Right cardiac atrium (tissue), 5 donors: Measurements from ENCODE around the gene BNIP5. TPM values are rescaled to one million over a fixed set of nuclear protein-coding genes. Genes with fewer than 3 reads are reported as not detected.

Experiments
- ATAC-seq, 2 donors: fragments of 200-7000 bp; cut with Tn5 transposase; one replicate each; pipeline versions ENCODE4 v1.8.0 to v1.9.1; 2020; ENCODE audit warnings: moderate library complexity in 2 of 2, mild to moderate bottlenecking in 1 of 2
- DNase-seq, 3 donors: peaks; one replicate each; pipeline ENCODE4 v3.0.0-alpha.2; 2020
- H3K27ac ChIP-seq: one replicate; pipeline ENCODE4 v1.5.1; 2013; ENCODE audit warnings: mild to moderate bottlenecking, low read length, control low read depth, moderate library complexity
- H3K27me3 ChIP-seq: one replicate; pipeline ENCODE4 v1.6.1; 2013; ENCODE audit not compliant: control insufficient read depth, insufficient read depth
- H3K4me1 ChIP-seq: one replicate; pipeline ENCODE4 v1.6.1; 2013; ENCODE audit warnings: low read length; ENCODE audit not compliant: control insufficient read depth, insufficient read depth
- H3K4me3 ChIP-seq: one replicate; pipeline ENCODE4 v1.5.1; 2013; ENCODE audit warnings: low read length, control low read depth
- H3K9me3 ChIP-seq: one replicate; pipeline ENCODE4 v1.6.1; 2013; ENCODE audit warnings: low read length; ENCODE audit not compliant: control insufficient read depth
- WGBS: extraction: QIAGEN DNeasy Blood & Tissue Kit; methylation state at CpG from one replicate; pipeline ENCODE4 v1.1.7; 2013; 5-methylcytosine and 5-hydroxymethylcytosine counted together
- intact Hi-C, 4 donors: fragments of 100-400 bp; cut with DNase I; formaldehyde crosslinking; loops; one replicate each; pipeline versions ENCODE4 v1.11.0 to v1.14.0; 2022 to 2023
- polyA plus RNA-seq: library from polyadenylated mRNA; stranded (reverse); fragments of 200-250 nt; gene quantifications from one replicate; pipeline ENCODE4 v1.2.3, GENCODE V29; 2013
- total RNA-seq, 4 donors: library from RNA; stranded (reverse); fragmentation: NEBNext Ultra II Directional; extraction: Animal tissue kit (Norgen Biotek cat#: 25700); gene quantifications; one replicate each; pipeline ENCODE4 v1.2.1, GENCODE V29; 2021
- donor health status: healthy with polysubstance abuse.
- donor health status: DM: no; HTN: yes; CAD: no.
- donor health status: DM: no; HTN: no; CAD: no.
- donor health status: DM: no; HTN: yes; CAD: no; lungs with severe emphysema.
- donor health status: DM: yes; HTN: yes; CAD: no.

BNIP5 gene
- total and polyA plus RNA-seq, 5 donors, result 0.02 to 0.06 TPM; not detected in 3

- Histone ChIP-seq H3K9me3 (no peaks in the 10 kb centered on the region), H3K27me3 (no peaks in the 10 kb centered on the region), H3K4me3 (no peak overlapping the region), H3K4me1 (no peaks in the 10 kb centered on the region), H3K27ac (no peak overlapping the region)
- WGBS, result 93% methylated on average over 6 of the region's 6 CpGs
- ATAC-seq, result no peak
- no peak for DNase-seq
- intact Hi-C loops, result no loop called here
Observed at GRCh38 chr6:36331381-36331780, 5.3 kb downstream of the BNIP5 start.

- intact Hi-C loops, result no loop called here
- no peaks in the 10 kb centered on the region for H3K9me3 ChIP-seq
- DNase-seq (no peak), ATAC-seq (no peak)
- H3K4me3 ChIP-seq, result no peak overlapping the region
- 89% methylated on average over 14 of the region's 14 CpGs for WGBS
- no peak overlapping the region for H3K27ac ChIP-seq
- H3K4me1 ChIP-seq, result no peaks in the 10 kb centered on the region
- no peaks in the 10 kb centered on the region for H3K27me3 ChIP-seq
Observed at GRCh38 chr6:36330366-36330765, 6.3 kb downstream of the BNIP5 start.

GRCh38 chr6:36329798-36330291 is 6.8 kb downstream of the BNIP5 start:
- ATAC-seq, result no peak
- H3K9me3 ChIP-seq, result no peaks in the 10 kb centered on the region
- H3K27ac ChIP-seq, result no peak overlapping the region
- H3K27me3 ChIP-seq, result no peaks in the 10 kb centered on the region
- no peaks in the 10 kb centered on the region for H3K4me1 ChIP-seq
- WGBS, result 66% methylated on average over 14 of the region's 14 CpGs
- H3K4me3 ChIP-seq, result no peak overlapping the region
- intact Hi-C loops, result no loop called here
- no peak for DNase-seq

- Histone ChIP-seq H3K27me3 (no peaks in the 10 kb centered on the region), H3K4me1 (no peaks in the 10 kb centered on the region), H3K4me3 (no peak overlapping the region), H3K9me3 (no peaks in the 10 kb centered on the region), H3K27ac (no peak overlapping the region)
- intact Hi-C loops, result no loop called here
- ATAC-seq (no peak), DNase-seq (no peak)
- WGBS, result 91% methylated on average over 7 of the region's 7 CpGs
Observed at GRCh38 chr6:36328600-36328999, 8.1 kb downstream of the BNIP5 start.

- DNase-seq, result no peak
- no peaks in the 10 kb centered on the region for H3K4me1 ChIP-seq
- H3K27ac ChIP-seq, result no peak overlapping the region
- no peak for ATAC-seq
- H3K4me3 ChIP-seq, result no peak overlapping the region
- no peaks in the 10 kb centered on the region for H3K27me3 ChIP-seq
- H3K9me3 ChIP-seq, result no peaks in the 10 kb centered on the region
- intact Hi-C loops, result no loop called here
Observed at GRCh38 chr6:36327919-36328236, 8.8 kb downstream of the BNIP5 start.

- no peaks in the 10 kb centered on the region for H3K9me3 ChIP-seq
- no peaks in the 10 kb centered on the region for H3K27me3 ChIP-seq
- no peaks in the 10 kb centered on the region for H3K4me1 ChIP-seq
- H3K4me3 ChIP-seq, result no peak overlapping the region
- DNase-seq, result no peak
- H3K27ac ChIP-seq, result no peak overlapping the region
- peak in 1 of 2 donors; percentile 41 for ATAC-seq
- WGBS, result 42% methylated on average over 6 of the region's 6 CpGs
- intact Hi-C loops, result no loop called here
Observed at GRCh38 chr6:36327226-36327918, 9.3 kb downstream of the BNIP5 start.

GRCh38 chr6:36326356-36326995 is 10.2 kb downstream of the BNIP5 start:
- no peak overlapping the region for H3K27ac ChIP-seq
- H3K4me3 ChIP-seq, result no peak overlapping the region
- 63% methylated on average over 7 of the region's 7 CpGs for WGBS
- peak in 1 of 2 donors; percentile 20 for ATAC-seq
- intact Hi-C loops, result no loop called here
- H3K27me3 ChIP-seq, result no peaks in the 10 kb centered on the region
- H3K4me1 ChIP-seq, result no peaks in the 10 kb centered on the region
- no peak for DNase-seq
- no peaks in the 10 kb centered on the region for H3K9me3 ChIP-seq

- ATAC-seq, result no peak
- Histone ChIP-seq H3K27me3 (no peaks in the 10 kb centered on the region), H3K4me3 (no peak overlapping the region), H3K9me3 (no peaks in the 10 kb centered on the region), H3K27ac (no peak overlapping the region), H3K4me1 (no peaks in the 10 kb centered on the region)
- DNase-seq, result no peak
- 92% methylated on average over 4 of the region's 4 CpGs for WGBS
- intact Hi-C loops, result no loop called here
Observed at GRCh38 chr6:36324715-36325114, 12.0 kb downstream of the BNIP5 start.

GRCh38 chr6:36324191-36324590 is 12.5 kb downstream of the BNIP5 start:
- intact Hi-C loops, result no loop called here
- ATAC-seq, result no peak
- DNase-seq, result no peak
- Histone ChIP-seq H3K27me3 (no peaks in the 10 kb centered on the region), H3K4me1 (no peaks in the 10 kb centered on the region), H3K9me3 (no peaks in the 10 kb centered on the region), H3K4me3 (no peak overlapping the region), H3K27ac (no peak overlapping the region)
- WGBS, result 92% methylated on average over 6 of the region's 6 CpGs

- intact Hi-C loops, result no loop called here
- Histone ChIP-seq H3K9me3 (no peaks in the 10 kb centered on the region), H3K27ac (no peak overlapping the region), H3K4me1 (no peaks in the 10 kb centered on the region), H3K4me3 (no peak overlapping the region), H3K27me3 (no peaks in the 10 kb centered on the region)
- DNase-seq, result no peak
- ATAC-seq, result no peak
- 71% methylated on average over 8 of the region's 8 CpGs for WGBS
Observed at GRCh38 chr6:36323062-36323461, 13.6 kb downstream of the BNIP5 start.

- Histone ChIP-seq H3K9me3 (no peaks in the 10 kb centered on the region), H3K4me1 (no peaks in the 10 kb centered on the region), H3K4me3 (no peak overlapping the region), H3K27ac (no peak overlapping the region), H3K27me3 (no peaks in the 10 kb centered on the region)
- ATAC-seq, result no peak
- WGBS, result 89% methylated on average over 3 of the region's 3 CpGs
- no peak for DNase-seq
- intact Hi-C loops, result no loop called here
Observed at GRCh38 chr6:36322591-36322990, 14.1 kb downstream of the BNIP5 start.
